H7 (cell line): ENCODE data around the gene PRRT2. TPM values are rescaled to one million over a fixed set of nuclear protein-coding genes. Genes with fewer than 3 reads are reported as not detected.

Source experiments
- DNase-seq: peaks from one replicate; pipeline ENCODE4 v3.0.0; 2012
- H3K27me3 ChIP-seq: 2 replicates; pipeline ENCODE4 v1.6.0; 2011; ENCODE audit warnings: mild to moderate bottlenecking, low read length; ENCODE audit not compliant: control insufficient read depth, insufficient read depth
- H3K36me3 ChIP-seq: replicated peaks from 2 replicates; pipeline ENCODE4 v1.5.1; 2011; ENCODE audit warnings: low read length; ENCODE audit not compliant: control insufficient read depth, insufficient read depth
- H3K4me3 ChIP-seq: 2 replicates; pipeline ENCODE4 v1.5.1; 2011; ENCODE audit warnings: low read depth, mild to moderate bottlenecking, control low read depth, low read length, moderate library complexity; ENCODE audit not compliant: insufficient read depth
- total RNA-seq: library from RNA; depleted of rRNA; stranded (reverse); fragments of >200 nt; shearing (Covaris generic); gene quantifications from 2 replicates; pipeline ENCODE4 v1.2.3, GENCODE V29; 2014

PRRT2 gene
- total RNA-seq, 1 experiment from 2014 or later = 1.8 TPM

- Histone ChIP-seq H3K27me3 (peaks cover 2% of the 10 kb centered on the region; the same call in 1 of the 2 replicates), H3K36me3 (peaks cover 13% of the 10 kb centered on the region), H3K4me3 (no peak overlapping the region; the same call in 1 of the 2 replicates)
- peak; percentile 72 for DNase-seq
These were observed 1.9 kb downstream of the PRRT2 start for GRCh38 chr16:29813644-29814562.

GRCh38 chr16:29814592-29814991, 2.6 kb downstream of the PRRT2 start:
- Histone ChIP-seq H3K36me3 (peaks cover 12% of the 10 kb centered on the region), H3K27me3 (peaks cover 2% of the 10 kb centered on the region; the same call in 1 of the 2 replicates), H3K4me3 (peak overlapping the region; percentile 82; the same call in 1 of the 2 replicates)
- DNase-seq = peak; percentile 71

GRCh38 chr16:29815032-29815721, 3.2 kb downstream of the PRRT2 start:
- peaks cover 2% of the 10 kb centered on the region; the same call in 1 of the 2 replicates for H3K27me3 ChIP-seq
- peaks cover 15% of the 10 kb centered on the region for H3K36me3 ChIP-seq
- peak; percentile 78 for DNase-seq
- H3K4me3 ChIP-seq = peak overlapping the region; percentile 82

GRCh38 chr16:29815793-29816693, 4.0 kb downstream of the PRRT2 start, which contains the start of gene PAGR1:
TSS of gene PAGR1 (plus strand) at chr16:29816152. CDS start at chr16:29816526, 374 bp downstream.
- peak; percentile 98 for DNase-seq
- Histone ChIP-seq H3K4me3 (peak within 1 kb of the TSS; percentile 82), H3K36me3 (peaks cover 15% of the 10 kb centered on the region), H3K27me3 (peaks cover 2% of the 10 kb centered on the region; the same call in 1 of the 2 replicates)

- peak; percentile 89 for DNase-seq
- Histone ChIP-seq H3K36me3 (peaks cover 15% of the 10 kb centered on the region), H3K27me3 (peaks cover 2% of the 10 kb centered on the region; the same call in 1 of the 2 replicates), H3K4me3 (peak overlapping the region; percentile 82)
These were observed 4.9 kb downstream of the PRRT2 start for GRCh38 chr16:29816694-29817441.

- DNase-seq = no peak
- H3K36me3 ChIP-seq = peaks cover 15% of the 10 kb centered on the region
- H3K4me3 ChIP-seq = no peak overlapping the region
- H3K27me3 ChIP-seq = no peaks in the 10 kb centered on the region; the same call in 1 of the 2 replicates
These were observed 6.1 kb downstream of the PRRT2 start for GRCh38 chr16:29818082-29818481.

GRCh38 chr16:29819506-29819905, 7.5 kb downstream of the PRRT2 start:
- H3K36me3 ChIP-seq = peaks cover 15% of the 10 kb centered on the region
- DNase-seq = no peak
- no peak overlapping the region for H3K4me3 ChIP-seq
- H3K27me3 ChIP-seq = no peaks in the 10 kb centered on the region

GRCh38 chr16:29820271-29820701, 8.3 kb downstream of the PRRT2 start, which contains the start of gene MVP:
TSS of gene MVP (plus strand) at chr16:29820462. CDS start at chr16:29830550, 10,088 bp downstream.
- H3K4me3 ChIP-seq = no peak within 1 kb of the TSS
- DNase-seq = no peak
- peaks cover 15% of the 10 kb centered on the region for H3K36me3 ChIP-seq
- no peaks in the 10 kb centered on the region for H3K27me3 ChIP-seq

- Histone ChIP-seq H3K27me3 (no peaks in the 10 kb centered on the region), H3K4me3 (no peak overlapping the region), H3K36me3 (peaks cover 15% of the 10 kb centered on the region)
- no peak for DNase-seq
These were observed 9.0 kb downstream of the PRRT2 start for GRCh38 chr16:29820730-29821642.

GRCh38 chr16:29821643-29822115, 9.7 kb downstream of the PRRT2 start:
- Histone ChIP-seq H3K27me3 (no peaks in the 10 kb centered on the region), H3K36me3 (peaks cover 15% of the 10 kb centered on the region), H3K4me3 (no peak overlapping the region)
- DNase-seq = no peak

GRCh38 chr16:29824589-29825144, 12.7 kb downstream of the PRRT2 start:
- no peak overlapping the region for H3K4me3 ChIP-seq
- no peaks in the 10 kb centered on the region for H3K27me3 ChIP-seq

More at GRCh38 chr16:29824589-29825144, 12.7 kb downstream of the PRRT2 start:
- H3K36me3 ChIP-seq = peaks cover 5% of the 10 kb centered on the region
- no peak for DNase-seq
